ENCODE results near the gene FLOT1.

FLOT1 gene

GRCh38 chr6:30735668-30736314, 6.7 kb downstream of the FLOT1 start:
- Histone ChIP-seq H3K36me3 (ENCODE audit: control insufficient read depth, insufficient read depth, low read length) (peaks cover 8% of the 10 kb centered on the region), H3K27ac (ENCODE audit: insufficient read depth, low read length, poor library complexity, severe bottlenecking) (no peak overlapping the region)
- DNase-seq = no peak

GRCh38 chr6:30732237-30732943, 10.1 kb downstream of the FLOT1 start:
- Histone ChIP-seq H3K36me3 (ENCODE audit: control insufficient read depth, insufficient read depth, low read length) (peaks cover 27% of the 10 kb centered on the region), H3K27me3 (replicated peaks; ENCODE audit: control insufficient read depth, insufficient read depth, low read length, poor library complexity, severe bottlenecking) (no peaks in the 10 kb centered on the region), H3K9me3 (ENCODE audit: control insufficient read depth, low read length) (no peaks in the 10 kb centered on the region), H3K4me1 (ENCODE audit: control insufficient read depth, insufficient read depth, low read length, poor library complexity, severe bottlenecking) (peaks cover 29% of the 10 kb centered on the region), H3K27ac (ENCODE audit: insufficient read depth, low read length, poor library complexity, severe bottlenecking) (no peak overlapping the region), H3K4me3 (ENCODE audit: insufficient read depth, low read depth, low read length, poor library complexity, severe bottlenecking) (no peak overlapping the region)
- no peak for DNase-seq

More at GRCh38 chr6:30735668-30736314, 6.7 kb downstream of the FLOT1 start:
- no peaks in the 10 kb centered on the region for H3K9me3 ChIP-seq (ENCODE audit: control insufficient read depth, low read length)
- peaks cover 32% of the 10 kb centered on the region for H3K4me1 ChIP-seq (ENCODE audit: control insufficient read depth, insufficient read depth, low read length, poor library complexity, severe bottlenecking)
- H3K27me3 ChIP-seq (replicated peaks; ENCODE audit: control insufficient read depth, insufficient read depth, low read length, poor library complexity, severe bottlenecking) = no peaks in the 10 kb centered on the region
- H3K4me3 ChIP-seq (ENCODE audit: insufficient read depth, low read depth, low read length, poor library complexity, severe bottlenecking) = no peak overlapping the region

GRCh38 chr6:30730601-30731435, 11.7 kb downstream of the FLOT1 start:
- Histone ChIP-seq H3K36me3 (ENCODE audit: control insufficient read depth, insufficient read depth, low read length) (peaks cover 37% of the 10 kb centered on the region), H3K4me1 (ENCODE audit: control insufficient read depth, insufficient read depth, low read length, poor library complexity, severe bottlenecking) (peaks cover 18% of the 10 kb centered on the region), H3K4me3 (ENCODE audit: insufficient read depth, low read depth, low read length, poor library complexity, severe bottlenecking) (peak overlapping the region; percentile 31), H3K9me3 (ENCODE audit: control insufficient read depth, low read length) (no peaks in the 10 kb centered on the region), H3K27ac (ENCODE audit: insufficient read depth, low read length, poor library complexity, severe bottlenecking) (no peak overlapping the region), H3K27me3 (replicated peaks; ENCODE audit: control insufficient read depth, insufficient read depth, low read length, poor library complexity, severe bottlenecking) (no peaks in the 10 kb centered on the region)
- DNase-seq = peak; percentile 69 to 75 (median 71)

GRCh38 chr6:30727920-30728553, 14.4 kb downstream of the FLOT1 start:
- Histone ChIP-seq H3K4me3 (ENCODE audit: insufficient read depth, low read depth, low read length, poor library complexity, severe bottlenecking) (no peak overlapping the region), H3K4me1 (ENCODE audit: control insufficient read depth, insufficient read depth, low read length, poor library complexity, severe bottlenecking) (peaks cover 15% of the 10 kb centered on the region), H3K27me3 (replicated peaks; ENCODE audit: control insufficient read depth, insufficient read depth, low read length, poor library complexity, severe bottlenecking) (no peaks in the 10 kb centered on the region), H3K9me3 (ENCODE audit: control insufficient read depth, low read length) (no peaks in the 10 kb centered on the region), H3K36me3 (ENCODE audit: control insufficient read depth, insufficient read depth, low read length) (peaks cover 54% of the 10 kb centered on the region), H3K27ac (ENCODE audit: insufficient read depth, low read length, poor library complexity, severe bottlenecking) (no peak overlapping the region)
- DNase-seq = no peak

- H3K4me1 ChIP-seq (ENCODE audit: control insufficient read depth, insufficient read depth, low read length, poor library complexity, severe bottlenecking) = peaks cover 23% of the 10 kb centered on the region
- no peak for DNase-seq
These were observed 15.7 kb downstream of the FLOT1 start for GRCh38 chr6:30726506-30727413.

GRCh38 chr6:30725713-30726505, 16.6 kb downstream of the FLOT1 start:
- DNase-seq = no peak
- peaks cover 22% of the 10 kb centered on the region for H3K4me1 ChIP-seq (ENCODE audit: control insufficient read depth, insufficient read depth, low read length, poor library complexity, severe bottlenecking)
- no peak overlapping the region for H3K4me3 ChIP-seq (ENCODE audit: insufficient read depth, low read depth, low read length, poor library complexity, severe bottlenecking)
- H3K36me3 ChIP-seq (ENCODE audit: control insufficient read depth, insufficient read depth, low read length) = peaks cover 58% of the 10 kb centered on the region
- H3K27me3 ChIP-seq (replicated peaks; ENCODE audit: control insufficient read depth, insufficient read depth, low read length, poor library complexity, severe bottlenecking) = no peaks in the 10 kb centered on the region
- H3K27ac ChIP-seq (ENCODE audit: insufficient read depth, low read length, poor library complexity, severe bottlenecking) = peak overlapping the region; percentile 34
- H3K9me3 ChIP-seq (ENCODE audit: control insufficient read depth, low read length) = no peaks in the 10 kb centered on the region

More at GRCh38 chr6:30726506-30727413, 15.7 kb downstream of the FLOT1 start:
- no peaks in the 10 kb centered on the region for H3K9me3 ChIP-seq (ENCODE audit: control insufficient read depth, low read length)
- no peaks in the 10 kb centered on the region for H3K27me3 ChIP-seq (replicated peaks; ENCODE audit: control insufficient read depth, insufficient read depth, low read length, poor library complexity, severe bottlenecking)
- peaks cover 58% of the 10 kb centered on the region for H3K36me3 ChIP-seq (ENCODE audit: control insufficient read depth, insufficient read depth, low read length)
- H3K4me3 ChIP-seq (ENCODE audit: insufficient read depth, low read depth, low read length, poor library complexity, severe bottlenecking) = no peak overlapping the region
- peak overlapping the region; percentile 37 for H3K27ac ChIP-seq (ENCODE audit: insufficient read depth, low read length, poor library complexity, severe bottlenecking)

GRCh38 chr6:30724906-30725667, 17.4 kb downstream of the FLOT1 start:
- peaks cover 58% of the 10 kb centered on the region for H3K36me3 ChIP-seq (ENCODE audit: control insufficient read depth, insufficient read depth, low read length)
- no peaks in the 10 kb centered on the region for H3K27me3 ChIP-seq (replicated peaks; ENCODE audit: control insufficient read depth, insufficient read depth, low read length, poor library complexity, severe bottlenecking)
- H3K9me3 ChIP-seq (ENCODE audit: control insufficient read depth, low read length) = no peaks in the 10 kb centered on the region
- DNase-seq = no peak
- peaks cover 14% of the 10 kb centered on the region for H3K4me1 ChIP-seq (ENCODE audit: control insufficient read depth, insufficient read depth, low read length, poor library complexity, severe bottlenecking)
- peak overlapping the region; percentile 8 for H3K27ac ChIP-seq (ENCODE audit: insufficient read depth, low read length, poor library complexity, severe bottlenecking)
- H3K4me3 ChIP-seq (ENCODE audit: insufficient read depth, low read depth, low read length, poor library complexity, severe bottlenecking) = no peak overlapping the region
